Activated effector memory CD4-positive, alpha-beta T cell treated with anti-CD3 and anti-CD28 coated beads, Interleukin-2, amount 50 U/mL, for 16 hours (primary cell): ENCODE data around the gene MCEMP1.

Experiments used
- DNase-seq: peaks from one replicate; pipeline ENCODE4 v3.0.0-alpha.2; 2020

Gene MCEMP1

DNA sequence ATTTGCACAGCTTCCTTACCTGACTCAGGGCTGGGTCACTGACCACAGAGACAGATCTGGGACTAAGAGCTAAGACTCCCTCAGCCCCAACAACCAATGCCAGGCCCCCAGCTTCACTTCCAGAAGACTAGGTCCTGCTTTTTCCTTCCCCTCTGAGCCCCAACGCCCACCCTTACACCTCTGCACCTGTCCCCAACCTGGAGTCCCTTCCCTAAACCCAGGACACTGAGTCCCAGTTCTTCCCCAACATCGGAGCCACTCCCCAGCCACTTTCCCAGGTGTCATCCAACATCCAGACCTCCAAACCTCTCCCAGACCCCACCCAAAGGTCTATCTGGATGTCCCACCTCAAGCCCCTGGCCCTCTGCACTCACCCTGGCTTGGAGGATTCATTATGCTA, 22.1 kb downstream of the MCEMP1 start:
- DNase-seq, result no peak

DNA sequence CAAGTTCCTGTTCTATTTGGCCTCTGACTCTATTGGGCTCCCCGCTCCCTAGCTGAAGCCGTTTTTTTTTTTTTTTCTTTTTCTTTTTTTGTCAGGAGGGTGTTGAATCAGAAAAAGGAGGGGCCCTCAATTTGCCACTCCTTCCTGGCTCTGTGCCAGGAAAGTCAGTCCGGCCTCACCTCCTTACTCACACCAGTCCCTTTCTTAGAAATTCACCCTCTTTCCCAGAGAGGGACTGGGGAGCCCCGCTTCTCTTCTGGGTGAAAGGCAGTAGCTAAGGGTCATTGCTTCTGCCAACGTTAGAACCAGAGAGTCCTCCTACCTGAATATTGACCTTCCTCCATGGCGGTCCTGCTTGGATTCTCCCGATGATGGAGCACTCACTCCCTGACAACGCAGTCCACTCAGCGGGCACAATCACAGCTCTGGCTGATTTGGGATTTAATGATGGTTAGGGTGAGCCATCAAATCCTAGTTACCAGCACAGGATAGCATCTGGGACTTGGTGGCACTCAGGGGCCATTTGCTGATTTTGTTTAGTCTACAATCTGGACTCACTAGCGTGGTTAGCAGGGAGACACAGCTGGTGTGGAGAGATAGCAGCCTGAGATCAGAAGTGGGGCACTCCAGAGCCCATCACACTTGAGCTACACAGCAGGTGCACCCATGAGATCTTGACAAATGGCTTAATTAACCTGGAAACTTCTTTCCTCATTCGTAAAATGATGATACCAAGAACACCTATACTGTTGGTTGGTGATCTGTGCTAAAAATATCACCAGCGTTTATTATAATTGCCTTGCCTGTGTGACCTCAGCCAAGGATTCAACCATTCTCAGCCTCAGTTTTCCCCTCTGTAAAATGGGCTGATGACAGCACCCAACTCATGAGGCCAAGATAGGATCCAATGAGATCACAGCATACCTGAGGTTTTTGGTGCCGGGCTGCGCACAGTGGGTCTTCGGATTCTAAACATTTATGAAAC, 22.8 kb downstream of the MCEMP1 start:
- DNase-seq, result no peak

DNA sequence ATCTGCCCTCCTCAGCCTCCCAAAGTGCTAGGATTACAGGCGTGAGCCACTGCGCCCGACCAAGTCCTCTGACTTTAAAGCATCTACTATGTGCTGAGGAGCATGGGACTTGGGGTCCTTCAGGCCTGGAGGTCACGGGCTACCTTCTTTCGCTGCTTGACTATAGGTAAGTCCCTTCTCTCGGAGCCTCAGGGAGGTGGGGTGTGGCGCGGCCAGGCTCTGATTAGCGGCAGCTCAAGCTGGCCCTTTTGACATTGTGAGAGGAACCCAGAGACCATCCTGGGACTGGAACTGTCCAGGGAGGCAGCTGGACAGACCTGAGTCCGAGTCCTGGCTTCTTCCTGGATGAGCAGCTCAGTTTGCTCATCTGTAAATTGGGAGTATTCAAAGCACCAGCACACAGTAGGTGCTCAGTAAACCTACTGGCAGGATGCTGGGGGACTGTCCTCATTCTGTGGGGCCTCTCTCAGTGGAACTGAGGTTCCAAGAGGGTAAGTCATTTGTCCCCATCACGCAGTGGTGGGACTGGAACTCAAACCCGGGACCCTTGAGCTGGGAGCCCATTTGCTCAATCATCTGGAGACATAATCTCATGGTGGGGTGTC, 24.3 kb downstream of the MCEMP1 start:
- DNase-seq, result no peak

DNA sequence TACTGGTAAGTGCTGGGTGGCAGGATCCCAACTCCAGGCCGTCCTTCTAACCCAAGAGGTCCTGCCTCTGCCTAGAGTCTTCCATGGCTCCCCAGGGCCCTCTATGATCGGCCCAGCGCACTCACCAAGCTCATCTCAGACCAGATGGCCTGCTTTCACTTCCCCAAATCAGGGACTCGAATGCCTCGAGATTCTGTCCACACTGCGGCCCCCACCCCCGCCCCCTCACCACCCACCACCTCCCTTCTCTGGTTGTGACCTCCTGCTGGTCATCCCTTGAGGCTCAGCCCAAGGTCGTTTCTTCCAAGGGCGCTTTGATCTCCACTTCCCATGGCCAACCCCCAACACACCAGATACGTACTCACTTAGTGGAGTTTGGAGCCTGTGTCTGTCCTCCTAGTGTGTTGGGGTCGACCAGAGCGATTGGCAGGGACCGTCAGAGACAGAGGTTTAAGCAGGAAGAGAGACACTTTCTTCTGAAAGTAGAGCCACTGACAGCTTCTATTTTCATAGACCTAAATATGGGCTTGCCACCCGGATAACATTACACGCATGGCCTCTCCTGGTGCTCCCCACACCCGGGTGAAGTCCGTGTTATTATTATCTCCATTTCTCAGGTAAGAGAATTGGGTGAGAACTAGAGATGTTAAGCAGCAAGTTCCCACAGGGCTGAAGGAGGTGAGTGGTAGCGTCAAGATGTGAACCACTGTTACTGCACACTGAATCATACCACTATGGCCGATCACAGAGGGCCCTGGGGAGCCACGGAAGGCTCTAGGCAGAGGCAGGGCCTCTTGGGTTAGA, 25.0 kb downstream of the MCEMP1 start, which contains the start of gene FCER2:
Gene FCER2, minus strand, starts transcription at position 478 of the 804 bp plus-strand sequence. CDS start 2,371 bp downstream, outside the sequence.
- no peak for DNase-seq

DNA sequence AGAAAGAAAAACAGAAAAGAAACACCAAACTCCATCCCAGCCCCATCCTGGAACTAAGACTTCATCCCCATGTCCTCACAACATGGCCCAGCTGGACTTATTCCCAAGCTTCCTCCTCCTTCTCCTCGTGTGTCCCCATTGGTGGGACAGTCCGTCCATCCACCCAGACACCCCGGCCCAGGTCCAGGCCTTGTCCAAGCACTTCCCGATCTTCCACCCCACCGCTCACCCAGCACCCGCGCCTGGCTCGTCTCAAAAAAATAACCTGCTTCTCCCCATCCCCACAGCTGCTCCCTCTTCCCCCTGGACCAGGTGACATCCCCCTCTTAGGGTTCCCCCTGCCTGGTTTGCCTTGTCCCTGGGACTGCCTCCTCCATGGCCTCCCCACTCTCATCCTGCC, 26.4 kb downstream of the MCEMP1 start:
- no peak for DNase-seq

DNA sequence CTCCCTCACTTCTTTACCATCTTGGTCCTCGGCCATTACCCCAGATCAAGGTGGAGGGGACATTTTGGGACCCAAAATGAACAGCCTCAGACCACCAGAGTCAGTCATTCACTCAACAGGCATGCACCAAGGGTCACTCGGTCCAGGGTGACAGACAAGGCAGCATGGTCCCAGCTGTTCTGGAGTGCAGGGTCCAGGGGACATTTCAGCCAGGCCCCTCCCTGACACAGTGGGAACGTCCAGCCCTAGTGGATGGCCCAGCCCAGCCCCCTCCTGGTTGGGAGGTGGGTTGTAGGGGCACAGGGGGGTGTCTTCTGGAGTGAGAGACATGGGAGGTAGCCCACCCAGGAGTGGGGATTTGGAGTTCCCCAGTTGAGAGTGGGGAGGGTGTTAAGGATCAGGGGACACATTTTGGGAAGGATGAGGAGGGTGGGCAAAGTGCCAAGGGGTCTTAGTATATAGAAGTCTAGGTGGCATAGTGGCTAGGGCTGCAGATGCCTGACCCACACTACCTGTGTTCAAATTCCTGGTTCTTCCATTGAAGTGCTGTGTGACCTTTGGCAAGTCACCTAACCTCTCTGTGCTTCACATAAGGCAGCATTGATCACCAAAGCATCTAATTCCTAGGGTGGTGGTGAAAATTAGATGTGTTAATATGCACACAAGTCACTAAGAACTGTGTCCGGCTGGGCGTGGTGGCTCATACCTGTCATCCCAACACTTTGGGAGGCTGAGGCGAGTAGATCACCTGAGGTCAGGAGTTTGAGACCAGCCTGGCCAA, 27.6 kb downstream of the MCEMP1 start:
- DNase-seq, result no peak

DNA sequence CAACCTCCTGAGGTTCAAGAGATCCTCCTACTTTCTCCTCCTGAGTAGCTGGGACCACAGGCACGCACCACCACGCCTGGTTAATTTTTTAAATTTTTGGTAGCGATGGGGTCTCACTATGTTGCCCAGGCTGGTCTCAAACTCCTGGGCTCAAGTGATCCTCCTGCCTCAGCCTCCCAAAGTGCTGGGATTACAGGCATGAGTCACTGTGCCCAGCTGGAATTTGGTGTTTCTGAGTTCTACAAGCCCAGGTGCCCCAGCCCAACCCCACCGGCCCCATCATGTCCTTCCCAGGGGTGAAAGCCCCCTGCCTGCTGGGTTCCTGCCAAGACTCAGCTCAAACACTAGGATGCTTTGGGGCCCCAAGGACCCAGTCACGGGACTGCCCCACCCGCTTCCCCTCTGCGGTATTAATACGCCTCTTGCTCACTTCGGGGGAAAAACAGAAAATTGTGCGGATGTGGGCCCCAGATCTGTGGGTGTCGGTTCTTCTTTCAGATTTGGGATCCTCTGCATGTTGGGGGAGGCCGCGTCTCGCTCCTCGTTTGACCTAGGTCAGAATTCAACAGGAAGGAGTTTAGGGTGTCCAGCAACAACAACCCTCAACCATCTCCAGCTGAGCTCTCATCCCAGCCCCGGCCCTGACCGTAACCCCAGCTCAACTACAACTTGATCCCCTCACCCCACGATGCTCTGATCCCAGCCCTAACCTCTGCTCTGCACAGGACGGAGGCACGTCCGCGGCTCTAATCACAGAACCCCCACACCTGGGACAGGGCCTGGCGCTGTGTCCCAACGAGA, 28.7 kb downstream of the MCEMP1 start:
- peak; percentile 90 for DNase-seq

DNA sequence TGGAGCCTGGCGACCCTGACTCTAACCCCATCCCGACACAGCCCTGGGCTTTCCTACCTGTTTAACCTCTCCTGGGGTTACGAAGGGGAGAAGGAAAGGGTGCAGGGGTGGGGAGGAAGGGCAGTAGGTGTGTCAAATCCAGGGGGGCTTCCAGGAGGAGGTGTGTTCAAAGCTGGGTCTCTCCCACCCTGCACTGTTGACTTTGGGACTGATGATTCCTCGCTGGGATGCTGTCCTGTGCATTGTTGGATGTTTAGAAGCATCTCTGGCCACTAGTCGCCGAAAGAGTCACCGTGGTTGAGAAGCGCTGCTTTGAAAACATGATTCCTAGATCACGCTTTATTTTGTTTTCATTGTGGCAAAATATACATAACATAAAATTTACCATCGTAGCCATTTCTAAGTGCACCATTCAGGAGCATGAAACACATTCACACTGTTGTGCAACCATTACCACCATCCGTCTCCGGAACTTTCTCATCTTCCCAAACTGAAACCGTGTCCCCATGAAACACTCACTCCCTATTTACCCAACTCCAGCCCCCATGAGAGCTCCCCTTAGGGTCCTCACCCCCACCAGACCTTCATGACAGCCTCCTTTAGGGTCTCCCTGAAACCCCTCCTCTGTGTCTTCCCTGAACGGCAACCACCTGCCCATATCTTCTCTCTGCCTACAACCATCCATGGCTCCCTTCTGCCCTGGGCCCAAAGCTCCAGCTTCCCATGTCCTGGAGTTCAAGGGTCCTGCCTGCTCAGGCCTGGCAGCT, 29.5 kb downstream of the MCEMP1 start:
- no peak for DNase-seq

DNA sequence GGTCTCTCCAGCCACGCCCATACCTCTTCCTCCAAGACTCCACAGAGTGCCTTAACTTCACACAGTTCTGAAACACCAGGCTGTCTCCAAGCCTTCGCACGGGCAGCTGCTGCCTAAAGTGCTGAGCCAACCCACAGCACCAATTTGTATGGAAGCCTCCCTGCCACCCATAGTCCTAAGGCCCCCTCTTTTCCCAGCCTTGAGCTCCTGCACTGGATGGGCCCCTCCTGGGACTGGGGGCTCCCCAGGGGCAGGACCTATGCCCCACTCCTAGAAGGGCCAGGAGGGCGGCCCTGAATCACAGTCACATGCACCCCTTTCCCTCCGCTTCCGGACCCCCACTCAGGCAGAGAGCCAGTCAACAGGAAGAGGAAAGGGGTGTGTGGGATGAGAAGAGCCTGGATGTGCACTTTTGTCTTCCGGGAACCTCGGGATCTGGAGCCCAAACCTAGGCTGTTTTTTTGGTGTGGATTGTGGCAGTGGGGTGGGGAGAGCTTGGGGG, 30.1 kb downstream of the MCEMP1 start:
- DNase-seq, result no peak

DNA sequence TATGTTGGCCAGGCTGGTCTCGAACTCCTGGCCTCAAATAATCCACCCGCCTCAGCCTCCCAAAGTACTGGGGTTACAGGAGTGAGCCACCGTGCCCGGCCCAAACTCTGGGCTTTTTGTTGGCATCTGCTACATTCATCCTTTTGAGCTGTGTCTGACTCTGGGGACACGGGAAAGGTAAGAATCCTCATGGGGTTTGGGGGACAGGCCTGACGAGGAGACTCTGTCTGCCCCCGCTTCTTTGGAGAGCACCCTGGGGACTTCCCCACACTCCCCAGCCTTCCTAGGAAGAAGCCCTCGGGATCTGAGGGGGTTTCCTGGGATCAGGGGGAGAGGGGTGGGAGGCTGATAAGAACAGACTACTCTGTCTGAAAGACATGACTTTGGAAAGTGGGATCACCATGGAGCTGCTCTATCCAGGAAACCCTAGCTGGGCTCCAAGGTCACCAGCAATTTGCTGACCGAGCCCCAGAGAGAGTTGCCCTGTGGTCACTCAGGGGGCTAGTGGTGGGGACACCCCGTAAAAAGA, 33.1 kb downstream of the MCEMP1 start:
- no peak for DNase-seq

DNA sequence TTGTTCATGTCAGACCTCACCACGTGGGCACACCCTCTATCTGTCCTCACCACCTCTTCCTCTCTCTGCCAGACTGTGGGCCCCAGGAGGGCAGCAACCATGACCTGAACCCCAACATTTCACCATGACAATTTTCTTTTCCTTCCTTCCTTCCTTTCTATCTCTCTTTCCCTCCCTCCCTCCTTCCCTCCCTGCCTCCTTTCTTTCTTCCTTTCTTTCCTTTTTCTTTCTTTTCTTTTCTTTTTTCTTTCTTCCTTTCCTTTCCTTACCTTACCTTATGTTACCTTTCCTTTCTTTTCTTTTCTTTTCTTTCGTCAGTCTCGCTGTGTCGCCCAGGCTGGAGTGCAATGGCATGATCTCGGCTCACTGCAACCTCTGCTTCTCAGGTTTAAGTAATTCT, 33.7 kb downstream of the MCEMP1 start:
- no peak for DNase-seq

DNA sequence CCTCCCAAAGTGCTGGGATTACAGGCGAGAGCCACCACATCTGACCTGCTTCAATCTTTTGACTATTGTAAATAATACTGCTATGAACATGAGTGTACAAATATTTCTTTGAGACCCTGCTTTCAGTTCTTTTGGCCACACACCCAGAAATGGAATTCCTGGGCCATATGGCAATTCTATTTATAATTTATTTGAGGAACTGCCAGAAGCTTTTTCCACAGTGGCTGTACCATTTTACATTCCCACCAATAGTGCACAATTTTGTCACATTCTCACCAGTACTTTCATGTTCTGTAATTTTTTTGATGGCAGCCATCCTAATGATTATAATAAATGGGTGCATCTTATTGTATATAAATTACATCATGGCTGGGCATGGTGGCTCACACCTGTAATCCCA, 38.8 kb downstream of the MCEMP1 start:
- no peak for DNase-seq

DNA sequence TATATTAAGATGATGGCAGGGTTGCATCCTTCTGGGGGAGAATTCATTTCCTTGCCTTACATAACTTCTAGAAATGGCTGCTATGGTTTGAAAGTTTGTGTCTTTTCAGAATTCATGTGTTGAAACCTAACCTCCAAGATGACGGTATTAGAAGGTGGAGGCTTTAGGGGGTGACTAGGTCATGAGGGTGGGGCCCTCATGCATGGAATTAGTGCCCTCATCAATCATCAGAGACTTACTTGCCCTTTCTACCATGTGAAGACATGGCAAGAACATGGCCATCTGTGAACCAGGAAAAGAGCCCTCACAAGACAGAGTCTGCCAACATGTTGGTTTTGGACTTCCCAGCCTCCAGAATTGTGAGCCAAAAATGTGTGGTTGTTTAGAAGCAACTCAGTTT, 39.9 kb downstream of the MCEMP1 start:
- DNase-seq, result no peak

DNA sequence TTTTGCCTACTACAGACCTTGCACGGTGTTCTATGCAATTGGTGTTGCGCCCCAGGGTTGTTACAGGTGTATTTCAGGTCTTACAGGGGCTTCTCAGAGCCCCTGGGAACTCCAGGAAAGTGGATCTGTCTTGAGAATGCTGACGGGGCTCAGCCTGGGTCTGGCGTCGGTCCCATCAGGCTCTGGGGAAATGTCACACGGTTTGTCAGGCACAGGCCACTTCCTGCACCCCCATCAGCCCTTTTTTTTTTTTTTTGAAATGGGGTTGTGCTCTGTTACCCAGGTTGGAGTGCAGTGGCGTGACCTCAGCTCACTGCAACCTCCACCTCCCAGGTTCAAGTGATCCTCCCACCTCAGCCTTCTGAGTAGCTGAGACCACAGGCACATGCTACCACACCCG, 41.8 kb downstream of the MCEMP1 start:
- DNase-seq, result no peak

DNA sequence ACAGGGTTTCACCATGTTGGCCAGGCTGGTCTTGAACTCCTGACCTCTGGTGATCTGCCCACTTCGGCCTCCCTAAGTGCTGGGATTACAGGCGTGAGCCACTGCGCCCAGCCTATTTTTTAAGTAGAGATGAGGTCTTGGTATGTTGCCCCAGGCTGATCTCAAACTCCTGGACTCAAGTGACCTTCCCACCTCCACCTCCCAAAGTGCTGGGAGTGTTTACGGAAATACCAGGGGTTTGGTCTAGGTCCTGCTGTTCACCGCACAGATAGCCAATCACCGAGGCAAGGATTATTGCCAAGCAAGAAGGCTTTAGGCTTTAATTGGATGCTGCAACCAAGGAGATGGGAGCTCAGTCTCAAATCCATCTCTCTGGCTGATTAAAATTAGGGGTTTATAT, 43.5 kb downstream of the MCEMP1 start:
- DNase-seq, result no peak

DNA sequence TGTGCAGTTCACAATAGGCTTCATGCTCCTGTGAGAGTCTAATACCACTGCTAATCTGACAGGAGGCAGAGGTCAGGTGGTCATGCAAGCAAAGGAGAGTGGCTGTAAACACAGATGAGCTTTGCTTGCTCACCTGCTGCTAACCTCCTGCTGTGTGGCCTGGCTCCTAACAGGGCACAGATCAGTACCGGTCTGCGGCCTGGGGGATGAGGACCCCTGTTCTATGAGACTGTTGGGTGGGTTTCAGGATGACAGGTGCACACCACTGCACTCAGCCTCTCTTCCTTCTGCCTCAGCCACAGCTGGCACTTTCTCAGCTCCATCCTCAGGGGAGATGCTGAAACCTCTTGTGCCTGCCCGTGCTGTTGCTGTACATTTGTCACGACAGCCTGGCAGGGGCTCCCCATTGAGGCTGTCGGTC, 45.4 kb downstream of the MCEMP1 start:
- no peak for DNase-seq

DNA sequence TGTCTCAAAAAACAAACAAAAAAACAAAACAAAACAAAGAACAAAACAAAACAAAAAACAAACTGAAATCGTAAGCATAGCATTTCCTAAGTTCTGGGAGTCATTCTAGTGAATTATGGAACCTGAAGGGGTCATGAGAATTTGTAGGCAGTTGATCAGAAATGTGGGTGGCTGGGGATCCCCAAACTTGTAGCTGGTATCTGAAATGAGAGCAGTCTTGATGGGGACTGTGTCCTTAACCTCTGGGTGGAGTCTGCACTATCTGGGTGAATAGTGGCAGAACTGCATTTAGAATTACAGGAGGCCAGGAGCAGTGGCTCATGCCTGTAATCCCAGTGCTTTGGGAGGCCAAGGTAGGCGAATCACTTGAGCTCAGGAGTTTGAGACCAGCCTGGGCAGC, 48.9 kb downstream of the MCEMP1 start:
- no peak for DNase-seq

DNA sequence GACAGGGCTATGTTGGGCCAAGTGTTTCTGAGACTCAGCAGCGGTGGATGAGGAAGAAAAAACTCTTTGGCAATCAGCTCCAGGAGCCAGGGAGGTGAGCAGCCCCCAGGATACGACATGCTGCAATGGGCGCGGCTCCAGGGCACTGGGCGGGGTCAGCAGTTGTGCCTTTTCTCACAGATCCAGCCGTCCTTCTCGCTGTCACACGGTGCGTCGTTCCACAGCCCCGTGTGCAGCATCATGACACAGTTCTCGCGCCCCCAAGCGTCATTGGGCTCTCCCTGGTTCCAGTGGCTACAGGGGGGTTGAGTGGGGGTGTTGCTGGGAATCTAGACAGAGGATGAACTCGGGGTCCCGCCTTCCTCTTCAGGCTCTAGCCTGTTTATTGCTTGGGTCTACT, 52.3 kb downstream of the MCEMP1 start:
- DNase-seq, result no peak
